Suprapubic skin (tissue), 4 donors: ENCODE results near the gene MYOM3. TPM values are rescaled to one million over a fixed set of nuclear protein-coding genes. Genes with fewer than 3 reads are reported as not detected.

ENCODE experiments used
- DNase-seq, 2 donors: peaks; one replicate each; pipeline ENCODE4 v3.0.0-alpha.2; 2019; ENCODE audit warnings: low spot score in 2 of 2
- H3K27ac ChIP-seq: fragments of 200-600 bp; sonication (generic); one replicate; pipeline ENCODE4 v1.5.1; 2019
- H3K27me3 ChIP-seq: fragments of 200-600 bp; sonication (generic); one replicate; pipeline ENCODE4 v1.5.1; 2019
- H3K36me3 ChIP-seq: fragments of 200-600 bp; sonication (generic); one replicate; pipeline ENCODE4 v1.5.1; 2019
- H3K4me1 ChIP-seq: fragments of 200-600 bp; sonication (generic); one replicate; pipeline ENCODE4 v1.5.1; 2019
- H3K4me3 ChIP-seq: fragments of 200-600 bp; sonication (generic); one replicate; pipeline ENCODE4 v1.5.1; 2019; ENCODE audit warnings: mild to moderate bottlenecking
- H3K9me3 ChIP-seq: fragments of 200-600 bp; sonication (generic); one replicate; pipeline ENCODE4 v1.5.1; 2019
- CTCF ChIP-seq, 2 donors: fragments of 200-600 bp in 1 of 2; fragments of 450-650 bp in 1 of 2; sonication (generic) in 1 of 2; IDR thresholded peaks; one replicate each; pipeline ENCODE4 v1.5.1; 2016 to 2019; ENCODE audit warnings: antibody characterized with exemption in 2 of 2, mild to moderate bottlenecking in 1 of 2, moderate library complexity in 1 of 2
- EP300 ChIP-seq: sonication (generic); formaldehyde crosslinking; IDR thresholded peaks from one replicate; pipeline ENCODE4 v1.6.1; 2017; ENCODE audit warnings: antibody characterized with exemption
- POLR2A ChIP-seq, 2 donors: fragments of 450-650 bp; IDR thresholded peaks; one replicate each; pipeline ENCODE4 v1.6.1; 2017; ENCODE audit warnings: antibody characterized with exemption in 2 of 2, mild to moderate bottlenecking in 2 of 2, moderate library complexity in 2 of 2
- POLR2AphosphoS5 ChIP-seq, 3 donors: sonication (generic); formaldehyde crosslinking; IDR thresholded peaks; one replicate each; pipeline ENCODE4 v1.6.1; 2017; ENCODE audit warnings: antibody characterized with exemption in 3 of 3
- WGBS: methylation state at CpG from one replicate; pipeline ENCODE4 v1.1.5; 2018; 5-methylcytosine and 5-hydroxymethylcytosine counted together
- total RNA-seq, 4 donors: library from RNA; depleted of rRNA; stranded (reverse); fragments of >200 nt; gene quantifications; one replicate each; pipeline ENCODE4 v1.1.0, GENCODE V29; 2016

MYOM3 gene
- total RNA-seq, 4 donors from 2014 or later, result 1.5 to 2.3 (median 2.1) TPM

GRCh38 chr1:24104854-24105253 lies 7.1 kb downstream of the MYOM3 start:
- TF ChIP-seq CTCF (IDR thresholded peaks at IDR 0.05), result no peak
- TF ChIP-seq POLR2A (IDR thresholded peaks at IDR 0.05), result no peak
- no peak for TF ChIP-seq POLR2AphosphoS5 (IDR thresholded peaks at IDR 0.05)
- WGBS, result 68% methylated on average over 6 of the region's 7 CpGs
- H3K4me3 ChIP-seq, result no peak overlapping the region
- H3K36me3 ChIP-seq, result no peaks in the 10 kb centered on the region
- no peak for DNase-seq
- H3K27ac ChIP-seq, result peak overlapping the region; percentile 71
- H3K9me3 ChIP-seq, result no peaks in the 10 kb centered on the region
- no peaks in the 10 kb centered on the region for H3K27me3 ChIP-seq
- H3K4me1 ChIP-seq, result peaks cover 43% of the 10 kb centered on the region

- no peak overlapping the region for H3K27ac ChIP-seq
- H3K4me1 ChIP-seq, result peaks cover 43% of the 10 kb centered on the region
- H3K9me3 ChIP-seq, result no peaks in the 10 kb centered on the region
- no peaks in the 10 kb centered on the region for H3K36me3 ChIP-seq
- no peak for TF ChIP-seq EP300
- no peak for TF ChIP-seq CTCF (IDR thresholded peaks at IDR 0.05)
- no peak for TF ChIP-seq POLR2A (IDR thresholded peaks at IDR 0.05)
- TF ChIP-seq POLR2AphosphoS5 (IDR thresholded peaks at IDR 0.05), result no peak
- H3K27me3 ChIP-seq, result no peaks in the 10 kb centered on the region
- no peak overlapping the region for H3K4me3 ChIP-seq
- no peak for DNase-seq
- 92% methylated on average over 3 of the region's 3 CpGs for WGBS
Observed at GRCh38 chr1:24103879-24104278, 8.1 kb downstream of the MYOM3 start.

- no peaks in the 10 kb centered on the region for H3K36me3 ChIP-seq
- 63% methylated on average over 3 of the region's 3 CpGs for WGBS
- no peak for DNase-seq
- TF ChIP-seq EP300 (no peak), CTCF (IDR thresholded peaks at IDR 0.05) (no peak), POLR2A (IDR thresholded peaks at IDR 0.05) (no peak), POLR2AphosphoS5 (IDR thresholded peaks at IDR 0.05) (no peak)
- no peaks in the 10 kb centered on the region for H3K27me3 ChIP-seq
- H3K9me3 ChIP-seq, result no peaks in the 10 kb centered on the region
- no peak overlapping the region for H3K27ac ChIP-seq
- H3K4me1 ChIP-seq, result peaks cover 38% of the 10 kb centered on the region
- no peak overlapping the region for H3K4me3 ChIP-seq
Observed at GRCh38 chr1:24103408-24103807, 8.5 kb downstream of the MYOM3 start.

GRCh38 chr1:24102961-24103360 lies 9.0 kb downstream of the MYOM3 start:
- H3K27ac ChIP-seq, result no peak overlapping the region
- no peaks in the 10 kb centered on the region for H3K27me3 ChIP-seq
- H3K36me3 ChIP-seq, result no peaks in the 10 kb centered on the region
- no peaks in the 10 kb centered on the region for H3K9me3 ChIP-seq
- TF ChIP-seq POLR2A (IDR thresholded peaks at IDR 0.05), result no peak
- TF ChIP-seq POLR2AphosphoS5 (IDR thresholded peaks at IDR 0.05), result no peak
- TF ChIP-seq CTCF (IDR thresholded peaks at IDR 0.05), result no peak
- TF ChIP-seq EP300, result no peak
- no peak overlapping the region for H3K4me3 ChIP-seq
- no peak for DNase-seq
- peaks cover 34% of the 10 kb centered on the region for H3K4me1 ChIP-seq
- WGBS, result 59% methylated on average over 7 of the region's 8 CpGs

- H3K36me3 ChIP-seq, result no peaks in the 10 kb centered on the region
- H3K4me1 ChIP-seq, result peaks cover 29% of the 10 kb centered on the region
- H3K27me3 ChIP-seq, result no peaks in the 10 kb centered on the region
- H3K4me3 ChIP-seq, result no peak overlapping the region
- DNase-seq, result no peak
- H3K9me3 ChIP-seq, result no peaks in the 10 kb centered on the region
- no peak overlapping the region for H3K27ac ChIP-seq
- TF ChIP-seq POLR2AphosphoS5 (IDR thresholded peaks at IDR 0.05), result no peak
- no peak for TF ChIP-seq EP300
- no peak for TF ChIP-seq POLR2A (IDR thresholded peaks at IDR 0.05)
- TF ChIP-seq CTCF (IDR thresholded peaks at IDR 0.05), result no peak
- 66% methylated on average over 6 of the region's 9 CpGs for WGBS
Observed at GRCh38 chr1:24101796-24102586, 9.9 kb downstream of the MYOM3 start.
